ENCODE measurements around the gene DUS1L. TPM values are rescaled to one million over a fixed set of nuclear protein-coding genes. Genes with fewer than 3 reads are reported as not detected.

DUS1L gene
- total RNA-seq, 1 experiment from 2014 or later: 132 TPM

- H3K27me3 Mint-ChIP-seq (ENCODE audit: unreplicated experiment): no peaks in the 10 kb centered on the region
- DNase-seq: no peak
- H3K36me3 Mint-ChIP-seq (ENCODE audit: insufficient read depth, unreplicated experiment): peaks cover 64% of the 10 kb centered on the region
- intact Hi-C loops (cut with micrococcal nuclease; ENCODE audit: unreplicated experiment): no loop called here
- no peaks in the 10 kb centered on the region for H3K9me3 Mint-ChIP-seq (ENCODE audit: low read depth, unreplicated experiment)
- BruUV-seq (replicated peaks): no TSS peak
- no peak for TF ChIP-seq CTCF (IDR thresholded peaks at IDR 0.05; ENCODE audit: unreplicated experiment)
- no peak overlapping the region for H3K4me3 Mint-ChIP-seq (ENCODE audit: low read depth, unreplicated experiment)
- CTCF ChIA-PET: no interaction called here
- H3K4me1 Mint-ChIP-seq (ENCODE audit: low read depth, unreplicated experiment): no peaks in the 10 kb centered on the region
- H3K27ac Mint-ChIP-seq (ENCODE audit: unreplicated experiment): no peak overlapping the region
These were observed 4.3 kb downstream of the DUS1L start for GRCh38 chr17:82061047-82061925.

- Mint-ChIP-seq H3K9me3 (ENCODE audit: low read depth, unreplicated experiment) (no peaks in the 10 kb centered on the region), H3K36me3 (ENCODE audit: insufficient read depth, unreplicated experiment) (peaks cover 64% of the 10 kb centered on the region), H3K4me3 (ENCODE audit: low read depth, unreplicated experiment) (no peak overlapping the region), H3K27ac (ENCODE audit: unreplicated experiment) (no peak overlapping the region), H3K4me1 (ENCODE audit: low read depth, unreplicated experiment) (no peaks in the 10 kb centered on the region), H3K27me3 (ENCODE audit: unreplicated experiment) (no peaks in the 10 kb centered on the region)
- BruUV-seq (replicated peaks): no TSS peak
- TF ChIP-seq CTCF (IDR thresholded peaks at IDR 0.05; ENCODE audit: unreplicated experiment): no peak
- intact Hi-C loops (cut with micrococcal nuclease; ENCODE audit: unreplicated experiment): no loop called here
- no peak for DNase-seq
- CTCF ChIA-PET: no interaction called here
These were observed 5.0 kb downstream of the DUS1L start for GRCh38 chr17:82060614-82061013.

GRCh38 chr17:82060001-82060380, 5.6 kb downstream of the DUS1L start:
- intact Hi-C loops (cut with micrococcal nuclease; ENCODE audit: unreplicated experiment): no loop called here

GRCh38 chr17:82059272-82060000, 6.2 kb downstream of the DUS1L start:
- no peaks in the 10 kb centered on the region for H3K9me3 Mint-ChIP-seq (ENCODE audit: low read depth, unreplicated experiment)
- CTCF ChIA-PET: interaction anchor here (0.6 kb wide), 1 partner anchor 15 kb away, joined by 3 read pairs; no protein-coding TSS in a partner anchor
- no TSS peak for BruUV-seq (replicated peaks)
- no peak for TF ChIP-seq CTCF (IDR thresholded peaks at IDR 0.05; ENCODE audit: unreplicated experiment)
- no peaks in the 10 kb centered on the region for H3K4me1 Mint-ChIP-seq (ENCODE audit: low read depth, unreplicated experiment)
- H3K36me3 Mint-ChIP-seq (ENCODE audit: insufficient read depth, unreplicated experiment): peaks cover 68% of the 10 kb centered on the region
- no peak overlapping the region for H3K4me3 Mint-ChIP-seq (ENCODE audit: low read depth, unreplicated experiment)
- DNase-seq: no peak
- no peaks in the 10 kb centered on the region for H3K27me3 Mint-ChIP-seq (ENCODE audit: unreplicated experiment)
- intact Hi-C loops (cut with micrococcal nuclease; ENCODE audit: unreplicated experiment): no loop called here
- no peak overlapping the region for H3K27ac Mint-ChIP-seq (ENCODE audit: unreplicated experiment)

More at GRCh38 chr17:82060001-82060380, 5.6 kb downstream of the DUS1L start:
- H3K27me3 Mint-ChIP-seq (ENCODE audit: unreplicated experiment): no peaks in the 10 kb centered on the region
- no peak for TF ChIP-seq CTCF (IDR thresholded peaks at IDR 0.05; ENCODE audit: unreplicated experiment)
- H3K27ac Mint-ChIP-seq (ENCODE audit: unreplicated experiment): peak overlapping the region; percentile 78
- no TSS peak for BruUV-seq (replicated peaks)
- H3K4me1 Mint-ChIP-seq (ENCODE audit: low read depth, unreplicated experiment): no peaks in the 10 kb centered on the region
- no peak for DNase-seq
- H3K4me3 Mint-ChIP-seq (ENCODE audit: low read depth, unreplicated experiment): no peak overlapping the region
- peaks cover 68% of the 10 kb centered on the region for H3K36me3 Mint-ChIP-seq (ENCODE audit: insufficient read depth, unreplicated experiment)
- CTCF ChIA-PET: no interaction called here
- H3K9me3 Mint-ChIP-seq (ENCODE audit: low read depth, unreplicated experiment): no peaks in the 10 kb centered on the region

All from Calu3 (cell line).